Osteoblast (primary cell): ENCODE results near the gene MED13L. TPM values are rescaled to one million over a fixed set of nuclear protein-coding genes. Genes with fewer than 3 reads are reported as not detected.

Experiments used
- DNase-seq: peaks from one replicate; pipeline ENCODE4 v3.0.0; 2011; ENCODE audit warnings: low spot score, mixed read lengths; ENCODE audit not compliant: insufficient read length; ENCODE audit errors: missing footprints
- H2AFZ ChIP-seq: 2 replicates; pipeline ENCODE4 v1.6.0; 2011; ENCODE audit warnings: mild to moderate bottlenecking, low read length
- H3K27ac ChIP-seq: 2 replicates; pipeline ENCODE4 v1.5.1; 2011; ENCODE audit warnings: mild to moderate bottlenecking, low read depth, low read length, moderate library complexity
- H3K27me3 ChIP-seq: 2 replicates; pipeline ENCODE4 v1.6.0; 2012; ENCODE audit warnings: mild to moderate bottlenecking, control low read depth, inconsistent platforms, low read length, moderate library complexity; ENCODE audit not compliant: insufficient read depth
- H3K36me3 ChIP-seq: 2 replicates; pipeline ENCODE4 v1.5.1; 2011; ENCODE audit warnings: mild to moderate bottlenecking, low read length, control low read depth, moderate library complexity; ENCODE audit not compliant: insufficient read depth
- H3K4me1 ChIP-seq: 2 replicates; pipeline ENCODE4 v1.5.1; 2011; ENCODE audit warnings: mild to moderate bottlenecking, low read length, control low read depth, moderate library complexity; ENCODE audit not compliant: insufficient read depth
- H3K4me2 ChIP-seq: 2 replicates; pipeline ENCODE4 v1.6.0; 2011; ENCODE audit warnings: mild to moderate bottlenecking, low read length; ENCODE audit not compliant: insufficient read depth
- H3K4me3 ChIP-seq: fragments of 200-600 bp; sonication (generic); 3 replicates; pipeline ENCODE4 v1.5.1; 2012; ENCODE audit warnings: mild to moderate bottlenecking, low read length, inconsistent platforms; ENCODE audit not compliant: insufficient read depth
- H3K79me2 ChIP-seq: 2 replicates; pipeline ENCODE4 v1.6.0; 2012; ENCODE audit warnings: mild to moderate bottlenecking, low read length, control low read depth, inconsistent platforms; ENCODE audit not compliant: insufficient read depth
- H3K9me3 ChIP-seq: 2 replicates; pipeline ENCODE4 v1.5.1; 2011; ENCODE audit warnings: low read depth, low read length, control low read depth
- H4K20me1 ChIP-seq: 2 replicates; pipeline ENCODE4 v1.6.0; 2012; ENCODE audit warnings: mild to moderate bottlenecking, low read length, control low read depth; ENCODE audit not compliant: insufficient read depth
- total RNA-seq: library from RNA; depleted of rRNA; stranded (reverse); fragments of >200 nt; gene quantifications from 2 replicates; pipeline ENCODE4 v1.2.3, GENCODE V29; 2012
- TF ChIP-seq, protein P1 (sequence below): IDR thresholded peaks from 2 replicates; pipeline ENCODE4 v1.5.1; 2011; ENCODE audit warnings: mild to moderate bottlenecking, low read depth, low read length, moderate library complexity; ENCODE audit errors: extremely low read depth

Gene MED13L
- total RNA-seq, 1 donor: 359 TPM

DNA sequence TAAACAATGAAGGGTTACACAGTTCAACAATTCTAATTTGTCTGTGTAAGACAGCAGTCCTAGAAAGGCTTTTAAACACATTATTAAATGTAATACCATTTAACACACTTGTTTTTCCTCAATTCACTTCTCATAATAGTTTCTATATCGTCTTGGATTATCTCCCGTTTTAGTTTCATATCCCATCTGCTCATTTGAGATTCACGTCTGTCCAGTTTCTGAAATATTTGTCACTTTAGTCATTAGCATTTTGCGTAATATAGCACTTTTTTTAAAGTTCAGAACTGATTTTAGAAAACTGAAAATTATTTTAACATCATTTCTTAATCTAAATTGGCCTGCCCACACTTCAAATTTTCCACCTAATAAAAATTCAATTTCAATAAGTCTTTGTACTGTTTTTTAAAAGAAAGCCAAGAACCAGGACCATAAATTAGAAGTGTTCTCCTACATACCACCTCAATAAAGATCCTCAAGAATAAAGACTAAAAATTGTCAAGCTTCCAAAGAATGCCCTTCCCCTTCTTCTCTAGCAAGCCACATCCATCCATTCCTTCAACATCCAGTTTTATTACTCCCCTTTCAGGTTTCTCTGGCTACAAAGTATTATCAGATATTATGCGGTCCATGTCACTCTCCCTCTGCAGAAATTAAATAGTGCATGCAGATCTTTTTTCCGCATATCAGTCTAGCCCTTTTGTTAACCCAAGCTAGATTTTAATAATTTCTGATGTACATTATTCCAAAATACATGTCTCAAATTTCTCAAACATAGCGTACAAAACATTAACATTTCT is 11.9 kb downstream of the MED13L start:
- TF ChIP-seq, protein P1, sequence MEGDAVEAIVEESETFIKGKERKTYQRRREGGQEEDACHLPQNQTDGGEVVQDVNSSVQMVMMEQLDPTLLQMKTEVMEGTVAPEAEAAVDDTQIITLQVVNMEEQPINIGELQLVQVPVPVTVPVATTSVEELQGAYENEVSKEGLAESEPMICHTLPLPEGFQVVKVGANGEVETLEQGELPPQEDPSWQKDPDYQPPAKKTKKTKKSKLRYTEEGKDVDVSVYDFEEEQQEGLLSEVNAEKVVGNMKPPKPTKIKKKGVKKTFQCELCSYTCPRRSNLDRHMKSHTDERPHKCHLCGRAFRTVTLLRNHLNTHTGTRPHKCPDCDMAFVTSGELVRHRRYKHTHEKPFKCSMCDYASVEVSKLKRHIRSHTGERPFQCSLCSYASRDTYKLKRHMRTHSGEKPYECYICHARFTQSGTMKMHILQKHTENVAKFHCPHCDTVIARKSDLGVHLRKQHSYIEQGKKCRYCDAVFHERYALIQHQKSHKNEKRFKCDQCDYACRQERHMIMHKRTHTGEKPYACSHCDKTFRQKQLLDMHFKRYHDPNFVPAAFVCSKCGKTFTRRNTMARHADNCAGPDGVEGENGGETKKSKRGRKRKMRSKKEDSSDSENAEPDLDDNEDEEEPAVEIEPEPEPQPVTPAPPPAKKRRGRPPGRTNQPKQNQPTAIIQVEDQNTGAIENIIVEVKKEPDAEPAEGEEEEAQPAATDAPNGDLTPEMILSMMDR: no peak
- Histone ChIP-seq H3K9me3 (no peaks in the 10 kb centered on the region), H2AFZ (no peak overlapping the region), H3K4me2 (peak overlapping the region; percentile 28), H3K4me1 (peaks cover 53% of the 10 kb centered on the region), H3K4me3 (no peak overlapping the region), H3K27ac (no peak overlapping the region), H3K36me3 (no peaks in the 10 kb centered on the region), H3K79me2 (peaks cover 100% of the 10 kb centered on the region), H3K27me3 (no peaks in the 10 kb centered on the region), H4K20me1 (peaks cover 78% of the 10 kb centered on the region)
- DNase-seq: no peak

DNA sequence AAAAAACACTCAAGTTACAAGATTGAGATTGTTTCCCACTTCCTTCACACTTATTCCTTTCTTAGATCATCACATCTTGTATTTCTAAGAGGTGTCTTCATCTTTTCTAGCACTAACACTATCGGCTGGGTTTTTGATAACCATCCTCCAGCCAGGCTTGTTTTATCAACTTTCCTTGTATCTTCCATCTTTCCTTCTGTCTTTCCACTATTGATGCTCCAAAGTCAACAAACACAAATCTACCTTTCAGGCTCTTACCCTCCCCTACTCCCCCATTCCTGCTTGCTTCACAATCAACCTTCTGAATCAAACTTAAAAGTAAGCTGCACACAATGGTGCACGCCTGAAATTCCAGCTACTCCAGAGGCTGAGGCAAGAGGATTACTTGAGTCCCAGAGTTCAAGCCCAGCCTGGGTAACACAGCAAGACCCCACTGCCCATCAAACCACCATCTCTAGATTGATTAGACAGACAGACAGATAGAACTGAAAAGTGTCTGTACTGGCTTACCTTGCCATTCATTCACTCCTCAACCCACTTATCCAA is 12.9 kb downstream of the MED13L start:
- Histone ChIP-seq H3K27ac (no peak overlapping the region), H3K4me1 (peaks cover 53% of the 10 kb centered on the region), H3K4me2 (no peak overlapping the region), H3K4me3 (no peak overlapping the region), H3K79me2 (peaks cover 100% of the 10 kb centered on the region), H3K9me3 (no peaks in the 10 kb centered on the region), H2AFZ (no peak overlapping the region), H3K36me3 (no peaks in the 10 kb centered on the region), H4K20me1 (peaks cover 83% of the 10 kb centered on the region), H3K27me3 (no peaks in the 10 kb centered on the region)
- TF ChIP-seq, protein P1: no peak
- DNase-seq: no peak

GRCh38 chr12:116263844-116264243 is 13.6 kb downstream of the MED13L start:
- no peak overlapping the region for H2AFZ ChIP-seq
- H3K79me2 ChIP-seq: peaks cover 100% of the 10 kb centered on the region
- peaks cover 53% of the 10 kb centered on the region for H3K4me1 ChIP-seq
- H3K36me3 ChIP-seq: no peaks in the 10 kb centered on the region
- no peak for DNase-seq
- H3K27ac ChIP-seq: no peak overlapping the region
- H3K9me3 ChIP-seq: no peaks in the 10 kb centered on the region
- no peak overlapping the region for H3K4me2 ChIP-seq
- TF ChIP-seq, protein P1: no peak
- H4K20me1 ChIP-seq: peaks cover 82% of the 10 kb centered on the region
- H3K27me3 ChIP-seq: no peaks in the 10 kb centered on the region
- no peak overlapping the region for H3K4me3 ChIP-seq

GRCh38 chr12:116263431-116263830 is 14.1 kb downstream of the MED13L start:
- Histone ChIP-seq H3K4me1 (peaks cover 53% of the 10 kb centered on the region), H3K4me3 (no peak overlapping the region), H2AFZ (no peak overlapping the region), H3K27ac (no peak overlapping the region), H3K9me3 (no peaks in the 10 kb centered on the region), H3K79me2 (peaks cover 100% of the 10 kb centered on the region), H3K4me2 (no peak overlapping the region), H3K27me3 (no peaks in the 10 kb centered on the region), H3K36me3 (no peaks in the 10 kb centered on the region), H4K20me1 (peaks cover 78% of the 10 kb centered on the region)
- TF ChIP-seq, protein P1: no peak
- DNase-seq: no peak
